GM12874 (cell line): ENCODE measurements around the gene SPATA6.

Experiments
- TF ChIP-seq, protein P1 (sequence below): IDR thresholded peaks from 2 replicates; pipeline ENCODE4 v1.5.1; 2011; ENCODE audit warnings: low read depth, mild to moderate bottlenecking, control low read depth, low read length, moderate library complexity; ENCODE audit not compliant: insufficient read depth

Gene SPATA6

DNA sequence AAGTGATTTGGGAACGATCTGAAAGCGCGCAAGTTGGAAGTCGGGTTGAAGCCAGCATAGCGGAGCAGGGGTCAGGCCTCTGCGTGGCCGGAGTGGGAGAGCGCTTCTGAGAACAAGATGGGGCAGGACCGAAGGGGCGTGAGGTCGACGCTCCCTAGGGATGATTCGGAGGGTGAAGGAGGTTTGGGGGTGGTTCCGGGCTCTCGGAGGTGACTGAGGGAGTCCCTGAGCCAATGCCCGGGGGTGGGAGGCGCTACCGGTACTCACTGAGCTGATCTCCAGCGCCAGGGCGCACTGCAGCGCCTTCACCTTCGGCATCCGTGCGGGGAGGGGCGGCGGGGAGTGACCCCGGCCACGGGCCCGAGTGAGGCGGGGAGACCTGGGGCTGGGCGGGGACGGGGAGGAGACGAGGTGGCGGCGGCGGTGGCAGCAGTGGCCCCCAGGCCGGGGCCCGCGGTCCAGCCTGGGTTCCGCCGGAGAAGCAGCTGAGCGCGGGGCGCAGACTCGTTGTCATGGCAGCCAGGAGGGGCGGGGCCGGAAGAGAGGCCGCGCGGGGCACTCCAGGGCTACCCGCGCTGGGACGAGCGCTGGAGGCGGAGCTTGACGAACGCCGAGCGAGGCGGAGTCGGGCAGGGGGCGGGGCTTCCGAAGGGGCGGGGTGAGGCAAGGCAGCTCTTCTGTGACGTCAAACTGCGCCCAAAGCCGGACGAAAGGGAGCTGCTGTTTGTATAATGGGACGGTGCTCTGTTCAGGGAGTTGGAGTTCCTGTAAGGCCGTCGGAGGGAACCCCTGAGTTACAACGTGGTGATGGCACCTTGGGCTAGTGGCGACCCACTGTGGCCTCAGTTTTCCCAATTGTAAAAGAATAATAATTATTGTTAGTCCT lies at the start of gene SPATA6:
Gene SPATA6, minus strand, starts transcription at position 514 of the 886 bp plus-strand sequence. Its CDS starts 196 bp downstream, at position 318.
- TF ChIP-seq, protein P1, sequence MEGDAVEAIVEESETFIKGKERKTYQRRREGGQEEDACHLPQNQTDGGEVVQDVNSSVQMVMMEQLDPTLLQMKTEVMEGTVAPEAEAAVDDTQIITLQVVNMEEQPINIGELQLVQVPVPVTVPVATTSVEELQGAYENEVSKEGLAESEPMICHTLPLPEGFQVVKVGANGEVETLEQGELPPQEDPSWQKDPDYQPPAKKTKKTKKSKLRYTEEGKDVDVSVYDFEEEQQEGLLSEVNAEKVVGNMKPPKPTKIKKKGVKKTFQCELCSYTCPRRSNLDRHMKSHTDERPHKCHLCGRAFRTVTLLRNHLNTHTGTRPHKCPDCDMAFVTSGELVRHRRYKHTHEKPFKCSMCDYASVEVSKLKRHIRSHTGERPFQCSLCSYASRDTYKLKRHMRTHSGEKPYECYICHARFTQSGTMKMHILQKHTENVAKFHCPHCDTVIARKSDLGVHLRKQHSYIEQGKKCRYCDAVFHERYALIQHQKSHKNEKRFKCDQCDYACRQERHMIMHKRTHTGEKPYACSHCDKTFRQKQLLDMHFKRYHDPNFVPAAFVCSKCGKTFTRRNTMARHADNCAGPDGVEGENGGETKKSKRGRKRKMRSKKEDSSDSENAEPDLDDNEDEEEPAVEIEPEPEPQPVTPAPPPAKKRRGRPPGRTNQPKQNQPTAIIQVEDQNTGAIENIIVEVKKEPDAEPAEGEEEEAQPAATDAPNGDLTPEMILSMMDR, result no peak

GRCh38 chr1:48506870-48507269 lies 34.9 kb upstream of the SPATA6 start:
- TF ChIP-seq, protein P1, result no peak

DNA sequence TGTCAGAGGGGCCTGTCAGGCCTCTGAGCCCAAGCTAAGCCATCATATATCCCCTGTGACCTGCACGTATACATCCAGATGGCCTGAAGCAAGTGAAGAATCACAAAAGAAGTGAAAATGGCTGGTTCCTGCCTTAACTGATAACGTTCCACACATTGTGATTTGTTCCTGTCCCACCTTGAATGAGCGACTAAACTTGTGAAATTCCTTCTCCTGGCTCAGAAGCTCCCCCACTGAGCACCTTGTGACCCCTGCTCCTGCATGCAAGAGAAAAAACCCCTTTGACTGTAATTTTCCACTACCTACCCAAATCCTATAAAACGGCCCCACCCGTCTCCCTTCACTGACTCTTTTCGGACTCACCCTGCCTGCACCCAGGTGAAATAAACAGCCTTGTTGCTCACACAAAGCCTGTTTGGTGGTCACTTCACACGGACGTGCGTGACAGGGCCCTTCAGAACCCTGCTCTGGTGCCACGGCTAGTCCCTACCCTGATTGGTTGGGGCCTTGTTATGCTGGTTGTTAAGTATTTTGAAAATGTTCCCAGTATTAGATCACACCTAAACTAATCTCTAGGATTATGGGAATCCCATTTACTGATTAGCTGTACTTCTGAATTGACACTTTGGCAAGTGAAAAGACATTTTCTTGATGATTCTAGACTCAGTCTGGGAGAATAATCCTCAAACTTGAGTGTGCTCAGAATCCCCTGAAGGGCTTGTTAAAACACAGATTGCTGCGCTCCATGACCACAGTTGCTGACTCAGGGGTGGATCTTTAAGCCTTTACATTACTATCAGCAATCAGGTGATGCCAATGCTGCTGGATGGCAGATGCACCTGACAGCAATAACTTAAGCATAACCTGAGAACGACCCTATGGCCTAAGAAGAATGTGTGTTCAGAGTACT lies 28.8 kb upstream of the SPATA6 start:
- TF ChIP-seq, protein P1, result no peak

DNA sequence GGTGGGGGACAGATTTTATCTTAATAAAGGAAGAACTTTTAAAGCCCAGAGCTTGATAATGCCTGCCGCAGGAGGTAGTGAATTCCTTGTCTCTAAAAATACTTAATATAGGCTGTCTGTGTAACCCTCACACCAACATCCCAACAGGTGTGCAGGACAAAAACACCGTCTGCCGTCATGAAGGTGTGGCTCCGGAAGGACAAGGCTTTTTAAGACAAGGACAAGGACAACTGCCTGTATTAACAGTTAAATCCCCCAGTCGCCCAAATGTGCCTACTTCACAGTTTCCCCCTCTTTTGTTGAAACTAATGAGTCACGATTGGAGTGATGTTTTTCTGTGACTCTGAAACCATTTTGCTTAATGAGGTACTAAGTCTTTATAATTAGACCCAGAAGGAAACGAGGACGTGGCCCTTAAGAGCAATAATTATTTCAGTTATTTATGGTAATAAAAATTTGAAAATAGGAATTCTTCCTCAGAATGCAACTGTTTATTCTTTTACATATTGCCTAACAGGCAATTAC lies 27.3 kb upstream of the SPATA6 start:
- TF ChIP-seq, protein P1, result no peak

GRCh38 chr1:48498096-48498791 lies 26.2 kb upstream of the SPATA6 start:
- TF ChIP-seq, protein P1, result peak; percentile 92

- TF ChIP-seq, protein P1, result no peak
These were observed 23.9 kb upstream of the SPATA6 start for GRCh38 chr1:48495911-48496310.

GRCh38 chr1:48495166-48495565 lies 23.2 kb upstream of the SPATA6 start:
- TF ChIP-seq, protein P1, result no peak
